ENCODE measurements around the gene EMD.
"Not testable (repeated sequence)": the region's sequence is repeated elsewhere in the genome, so short reads cannot be mapped to it uniquely, and the experiment has no call there.

The EMD gene

DNA sequence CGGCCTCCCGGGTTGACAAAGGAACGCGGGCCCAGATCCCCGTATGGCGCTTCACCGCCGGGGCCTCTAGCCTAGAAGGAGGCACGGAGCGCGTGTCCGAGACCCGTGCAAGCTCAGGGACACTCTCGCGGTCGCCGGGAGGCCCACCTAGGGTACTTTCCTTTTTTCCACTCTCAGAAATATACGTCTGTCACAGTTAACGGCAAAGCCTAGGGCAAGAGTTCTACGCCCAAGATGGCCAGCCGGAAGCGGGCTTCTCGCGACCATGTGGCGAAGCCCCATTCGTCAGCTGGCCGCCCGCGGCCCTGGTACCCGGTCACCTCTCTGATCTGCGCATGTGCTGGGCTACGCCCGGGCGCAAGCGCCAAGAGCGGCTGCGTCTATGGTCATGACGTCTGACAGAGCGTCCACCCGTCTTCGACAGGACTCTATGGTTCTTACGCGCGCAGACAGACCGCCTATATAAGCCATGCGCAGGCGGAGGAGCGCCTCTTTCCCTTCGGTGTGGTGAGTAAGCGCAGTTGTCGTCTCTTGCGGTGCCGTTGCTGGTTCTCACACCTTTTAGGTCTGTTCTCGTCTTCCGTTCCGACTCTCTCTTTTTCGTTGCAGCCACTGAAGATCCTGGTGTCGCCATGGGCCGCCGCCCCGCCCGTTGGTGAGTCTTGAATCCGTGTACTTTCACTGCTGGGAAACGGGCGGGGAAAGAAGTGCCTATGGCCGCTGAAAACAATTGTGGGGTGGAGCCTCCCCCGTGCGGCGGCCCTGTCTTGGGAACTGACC, 19.0 kb downstream of the EMD start, which contains the start of gene RPL10:
RPL10 (plus strand) TSS at position 490 of the 780 bp plus-strand sequence; CDS start at position 633, 143 bp downstream.
- DNase-seq = peak; percentile 69

DNA sequence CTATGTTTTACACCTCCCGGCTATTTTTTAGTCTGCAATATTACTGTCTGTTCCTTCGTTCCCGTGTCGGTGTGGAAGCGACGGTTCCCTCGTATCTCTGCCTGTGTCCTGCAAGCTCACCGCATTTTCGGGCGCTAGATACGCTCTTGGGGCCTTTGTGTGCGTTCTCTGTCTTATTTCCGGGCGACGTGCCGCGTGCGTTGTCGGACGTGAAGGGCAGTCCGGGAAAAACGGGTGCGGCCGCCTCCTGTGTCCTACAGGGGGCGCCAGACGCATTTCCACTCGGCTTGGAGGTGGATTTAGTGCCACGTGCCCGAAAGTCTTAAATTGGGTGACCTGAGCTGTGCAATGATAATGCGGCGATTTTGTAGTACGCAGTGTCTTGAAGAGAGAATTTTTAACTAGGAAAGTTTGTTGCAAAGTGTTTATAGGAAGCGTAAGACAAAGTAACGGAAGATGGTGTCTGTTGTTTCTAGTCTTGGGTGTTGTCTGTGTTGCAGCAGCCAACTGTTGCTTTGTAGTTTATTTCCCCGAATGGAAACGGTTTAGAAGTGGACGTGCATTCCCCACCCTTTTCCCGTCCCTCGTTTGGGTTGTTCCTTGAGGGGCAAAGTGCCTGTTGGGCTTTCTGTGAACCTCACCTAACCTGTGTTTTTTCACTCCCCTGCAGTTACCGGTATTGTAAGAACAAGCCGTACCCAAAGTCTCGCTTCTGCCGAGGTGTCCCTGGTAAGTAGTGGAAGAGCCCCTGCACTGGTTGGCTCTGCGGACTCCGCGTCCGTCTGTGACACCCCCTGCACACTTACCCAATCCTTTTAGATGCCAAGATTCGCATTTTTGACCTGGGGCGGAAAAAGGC, 19.8 kb downstream of the EMD start:
- DNase-seq = peak; percentile 19

DNA sequence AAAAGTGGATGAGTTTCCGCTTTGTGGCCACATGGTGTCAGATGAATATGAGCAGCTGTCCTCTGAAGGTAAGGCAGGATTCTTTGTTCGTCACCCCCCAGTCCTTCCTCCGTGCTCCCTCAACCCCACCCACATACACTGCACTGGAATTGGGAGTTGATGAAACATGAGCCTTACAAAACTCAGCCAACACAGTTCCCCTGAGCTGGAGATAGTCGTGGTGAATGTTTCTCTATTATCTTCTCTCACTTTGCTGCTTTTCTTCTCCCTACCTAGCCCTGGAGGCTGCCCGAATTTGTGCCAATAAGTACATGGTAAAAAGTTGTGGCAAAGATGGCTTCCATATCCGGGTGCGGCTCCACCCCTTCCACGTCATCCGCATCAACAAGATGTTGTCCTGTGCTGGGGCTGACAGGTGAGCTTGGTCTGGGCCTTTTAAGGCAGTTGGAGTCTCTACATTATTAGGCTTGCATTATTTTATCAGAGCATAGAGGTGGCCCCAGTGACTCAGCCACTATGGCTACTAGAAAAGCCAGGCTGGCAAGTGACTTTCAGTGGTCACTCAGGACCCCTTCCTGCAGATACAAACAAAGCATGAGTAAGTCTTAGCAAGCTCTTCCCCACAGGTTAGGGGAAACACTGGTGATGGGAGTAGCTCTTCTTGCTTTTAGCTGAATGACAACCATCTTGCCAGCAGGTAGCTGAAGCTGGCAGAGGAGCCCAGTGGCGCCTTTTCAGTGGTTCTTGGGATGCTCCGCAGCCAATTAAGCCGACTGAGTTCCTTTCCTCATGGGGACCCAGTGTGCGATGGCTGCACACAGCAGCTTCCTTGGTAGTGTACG, 20.7 kb downstream of the EMD start:
- DNase-seq = no peak

DNA sequence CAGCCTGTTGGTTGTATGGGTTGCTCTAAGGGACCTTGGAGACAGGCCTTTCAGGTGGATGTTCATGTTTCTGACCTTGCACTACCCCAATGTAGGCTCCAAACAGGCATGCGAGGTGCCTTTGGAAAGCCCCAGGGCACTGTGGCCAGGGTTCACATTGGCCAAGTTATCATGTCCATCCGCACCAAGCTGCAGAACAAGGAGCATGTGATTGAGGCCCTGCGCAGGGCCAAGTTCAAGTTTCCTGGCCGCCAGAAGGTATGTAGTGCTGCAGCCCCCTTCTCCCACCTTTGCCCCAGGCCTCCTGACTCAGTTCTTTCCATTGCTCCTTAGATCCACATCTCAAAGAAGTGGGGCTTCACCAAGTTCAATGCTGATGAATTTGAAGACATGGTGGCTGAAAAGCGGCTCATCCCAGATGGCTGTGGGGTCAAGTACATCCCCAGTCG, 21.3 kb downstream of the EMD start:
- DNase-seq = not testable (repeated sequence)

DNA sequence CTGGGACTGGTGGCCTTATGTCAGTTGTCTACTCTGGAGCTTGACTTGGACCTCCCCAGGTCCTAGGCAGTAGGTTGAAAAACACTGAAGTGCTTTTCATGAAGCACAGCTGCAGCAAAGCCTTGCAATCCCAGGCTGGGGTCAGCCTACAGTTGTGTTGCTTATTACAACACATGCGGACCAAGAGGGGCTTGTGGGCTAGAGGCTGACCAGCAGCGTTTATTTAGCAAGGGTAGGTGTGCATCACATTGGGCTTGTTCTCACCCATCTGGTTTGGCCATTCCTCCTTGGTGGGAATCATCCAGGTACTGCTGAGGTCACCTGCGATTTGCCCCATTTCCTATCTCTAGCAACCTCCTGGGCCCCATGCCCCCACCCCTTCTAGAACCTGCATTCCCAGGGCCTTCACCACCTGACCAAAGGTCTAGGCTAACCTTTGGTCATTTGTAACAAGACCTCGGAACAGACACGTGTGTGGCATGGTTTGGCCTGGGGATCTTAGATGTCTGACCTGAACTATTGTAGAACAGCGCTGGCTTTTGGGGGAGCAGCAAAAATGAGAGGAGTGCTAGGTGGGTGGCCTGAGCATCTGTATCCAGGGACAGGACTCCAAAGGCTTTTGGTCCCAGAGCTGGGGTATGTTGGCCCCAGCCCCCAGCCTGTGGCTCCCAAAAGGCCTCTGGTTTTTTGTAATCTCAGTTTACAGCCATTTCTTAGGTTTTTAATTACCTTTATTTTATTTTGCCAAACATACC, 22.1 kb downstream of the EMD start:
- DNase-seq = no peak

DNA sequence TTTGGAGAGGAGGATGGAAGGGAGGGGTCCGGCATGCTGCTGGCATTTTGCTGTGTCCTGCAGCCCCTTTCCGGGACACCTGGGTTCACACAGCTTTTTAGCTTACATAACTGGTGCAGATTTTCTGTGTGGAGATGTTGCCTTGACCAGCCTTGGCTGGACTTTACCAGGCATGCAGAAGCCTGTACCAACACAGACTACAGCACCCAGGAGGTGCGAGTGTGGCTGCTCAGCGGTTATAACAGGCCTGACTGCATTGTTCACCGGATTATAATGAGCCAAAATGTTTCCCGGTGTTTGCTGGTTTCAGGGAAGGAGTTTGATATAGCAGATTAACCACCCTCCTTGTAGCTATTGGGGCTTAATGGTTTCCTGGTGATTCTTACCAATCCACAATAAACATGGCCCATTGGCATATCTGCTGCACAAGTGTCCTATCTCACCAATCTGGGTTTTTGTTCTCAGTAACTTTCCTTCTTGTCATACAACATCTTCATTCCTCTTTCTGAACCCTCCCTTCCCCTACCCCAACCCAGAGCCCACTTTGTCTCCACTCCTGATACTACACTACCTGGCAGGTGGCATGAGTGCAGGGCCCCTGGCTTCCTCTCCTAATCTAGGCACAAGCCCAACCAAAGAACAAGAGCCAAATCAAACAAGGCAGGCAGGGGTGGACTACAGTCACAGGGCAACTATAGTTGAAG, 23.0 kb downstream of the EMD start:
- no peak for DNase-seq

DNA sequence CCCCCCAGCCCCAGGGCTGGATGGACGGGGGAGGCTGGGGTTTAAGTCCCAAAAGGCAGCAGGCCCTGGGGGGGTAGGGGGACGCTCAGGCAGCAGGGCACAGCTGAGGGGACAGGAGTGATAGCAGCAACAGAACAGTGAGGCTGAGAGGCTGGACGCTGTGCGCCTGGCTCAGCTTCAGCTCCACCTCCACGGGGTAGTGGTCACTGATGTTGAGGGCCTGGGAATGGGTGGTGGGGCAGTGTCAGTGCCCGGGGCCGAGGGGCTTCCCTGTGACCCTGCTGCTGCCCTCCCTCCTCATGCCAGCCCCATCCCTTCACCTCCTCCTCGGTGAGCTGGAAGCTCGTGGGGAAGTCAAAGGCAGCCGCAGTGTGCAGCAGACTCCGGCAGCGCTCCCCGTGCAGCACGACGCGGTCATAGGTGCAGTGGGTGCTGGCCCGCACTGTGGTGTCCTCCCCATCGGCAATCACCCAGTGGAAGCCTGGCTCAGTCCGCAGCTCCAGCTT, 23.6 kb downstream of the EMD start:
- no peak for DNase-seq

DNA sequence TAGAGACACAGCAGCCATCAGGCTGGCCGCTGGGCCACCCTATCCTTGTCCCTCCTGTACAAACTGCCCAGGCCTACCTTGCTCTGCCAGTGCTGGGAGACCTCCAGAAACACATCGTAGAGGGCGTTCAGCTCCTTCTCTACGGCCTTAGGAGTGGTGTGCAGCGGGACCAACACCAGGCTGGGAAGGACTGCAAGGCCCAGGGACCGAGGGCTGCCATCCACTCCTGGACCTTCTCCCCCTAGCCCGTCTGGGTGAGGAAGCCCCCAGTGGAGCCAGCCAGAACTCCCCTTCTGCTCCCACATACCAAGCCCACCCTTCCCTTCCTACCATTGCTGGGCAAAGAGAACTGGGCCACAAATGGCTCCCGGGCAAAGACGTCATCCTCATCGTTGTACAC, 24.1 kb downstream of the EMD start:
- no peak for DNase-seq

DNA sequence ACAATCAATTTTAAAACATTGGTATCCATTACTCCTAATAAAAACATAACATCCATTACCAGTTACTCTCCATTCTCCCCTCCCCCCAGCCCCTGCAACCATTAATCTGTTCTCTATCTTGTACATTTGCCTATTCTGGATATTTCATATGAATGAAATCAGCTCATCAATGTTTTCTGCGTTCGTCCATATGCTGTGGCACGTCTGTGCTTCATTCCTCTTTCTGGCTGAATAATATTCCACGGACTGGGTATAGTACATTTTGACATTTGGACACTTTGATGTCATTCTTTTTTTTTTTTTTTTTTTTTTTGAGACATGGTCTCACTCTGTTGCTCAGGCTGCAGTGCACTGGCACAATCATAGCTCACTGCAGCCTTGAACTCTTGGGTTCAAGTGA, 24.8 kb downstream of the EMD start:
- no peak for DNase-seq

DNA sequence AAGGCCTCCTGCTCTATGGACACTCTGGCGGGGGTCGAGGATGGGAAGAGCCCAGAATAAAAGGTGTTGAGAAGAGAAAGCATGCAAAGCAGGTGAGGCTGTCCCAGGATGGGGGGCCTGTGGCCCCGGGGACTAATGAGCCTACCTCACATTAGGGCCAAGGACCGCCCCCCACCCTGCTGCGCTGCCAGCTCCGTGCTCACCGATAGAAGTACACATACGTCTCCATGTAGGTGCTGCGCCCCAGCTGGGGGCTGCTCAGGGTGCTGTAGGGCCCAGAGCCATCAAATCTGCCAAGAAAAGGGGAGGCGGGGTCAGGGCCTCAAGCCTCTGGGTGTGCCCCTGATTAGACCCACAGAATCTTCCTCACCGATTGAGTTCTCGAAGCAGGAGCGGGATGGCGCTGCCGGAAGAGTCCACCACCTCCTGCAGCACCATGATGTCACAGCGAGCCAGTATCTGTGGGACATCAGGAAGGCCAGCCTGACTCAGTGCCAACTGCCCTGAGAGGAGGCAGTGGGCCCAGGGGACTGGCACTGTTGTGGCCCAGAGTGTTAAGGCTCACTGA, 25.6 kb downstream of the EMD start:
- no peak for DNase-seq

DNA sequence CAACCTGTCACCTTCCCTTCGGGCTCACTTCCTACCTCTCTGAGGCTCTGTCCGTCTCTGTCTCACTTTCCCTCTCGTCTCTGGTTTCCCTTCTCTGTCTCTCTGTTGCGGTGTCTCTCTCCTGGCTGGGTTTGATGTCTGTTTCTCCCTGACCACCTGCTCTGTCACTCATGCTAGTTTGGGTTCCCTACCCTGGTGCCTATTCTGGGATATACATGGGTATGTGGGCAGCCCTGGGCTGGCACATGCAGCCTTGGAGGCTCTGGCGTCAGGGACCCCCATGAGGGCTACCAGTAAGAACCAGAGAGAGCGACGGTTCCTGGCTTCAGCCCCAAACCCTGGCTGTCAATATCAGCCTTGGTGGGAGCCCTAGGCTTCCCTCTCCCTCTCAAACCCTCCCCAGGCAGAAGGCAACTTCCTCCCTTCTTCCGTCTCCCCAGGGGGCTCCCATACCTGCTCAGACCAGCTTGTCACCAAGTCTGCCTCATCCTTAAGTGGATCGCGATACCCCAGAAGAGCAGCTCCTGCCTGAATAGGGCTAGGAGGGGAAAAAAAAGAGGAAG, 29.6 kb downstream of the EMD start:
- DNase-seq = no peak

DNA sequence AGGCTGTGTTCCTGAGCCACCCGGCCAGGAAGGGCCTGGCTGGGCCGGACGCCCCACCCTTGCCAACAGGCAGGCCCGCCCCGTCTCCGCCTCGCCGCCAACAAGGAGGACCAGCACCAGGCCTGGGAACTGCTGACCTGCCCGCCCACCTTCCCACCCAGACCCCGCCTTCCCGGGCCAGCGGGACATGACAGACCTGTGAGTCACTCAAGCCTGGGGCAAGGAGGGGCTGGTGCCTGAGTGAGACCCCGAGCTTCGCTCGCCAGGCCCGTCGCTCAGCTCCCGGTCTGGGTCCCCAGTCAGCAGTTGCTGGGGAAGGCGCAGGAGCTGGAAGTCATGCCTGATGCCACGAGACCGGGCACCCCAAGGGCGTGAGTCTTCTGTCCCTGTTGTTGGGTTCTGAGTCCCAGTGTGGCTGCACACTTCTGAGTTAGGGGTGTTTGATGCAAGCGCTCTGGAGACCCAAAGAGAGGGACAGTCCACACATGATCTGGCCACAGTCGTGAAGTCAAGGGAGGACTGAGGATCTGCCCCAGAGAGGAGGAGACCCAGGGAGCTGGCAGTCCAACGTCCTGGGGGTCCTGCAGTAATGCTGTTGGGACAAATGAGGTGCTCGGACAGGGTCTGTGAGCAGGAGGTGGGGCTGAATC, 30.3 kb downstream of the EMD start, which contains the start of gene DNASE1L1:
DNASE1L1 (minus strand) TSS at position 33 of the 650 bp plus-strand sequence. CDS start 3,686 bp downstream, outside the sequence.
- no peak for DNase-seq

DNA sequence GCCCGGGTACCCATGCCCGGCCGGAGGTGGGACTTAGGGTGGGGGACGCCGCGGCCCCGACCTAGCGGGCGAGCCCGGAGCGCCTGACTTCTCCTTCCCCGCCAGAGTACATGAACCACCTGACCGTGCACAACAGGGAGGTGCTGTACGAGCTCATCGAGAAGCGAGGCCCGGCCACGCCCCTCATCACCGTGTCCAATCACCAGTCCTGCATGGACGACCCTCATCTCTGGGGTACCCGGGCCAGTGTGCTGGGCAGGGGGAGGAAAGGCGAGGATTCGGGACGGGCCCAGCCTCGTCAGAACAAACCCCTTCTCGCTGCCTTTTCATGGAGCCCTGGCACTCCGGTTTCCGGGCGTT, 32.9 kb downstream of the EMD start:
- no peak for DNase-seq

DNA sequence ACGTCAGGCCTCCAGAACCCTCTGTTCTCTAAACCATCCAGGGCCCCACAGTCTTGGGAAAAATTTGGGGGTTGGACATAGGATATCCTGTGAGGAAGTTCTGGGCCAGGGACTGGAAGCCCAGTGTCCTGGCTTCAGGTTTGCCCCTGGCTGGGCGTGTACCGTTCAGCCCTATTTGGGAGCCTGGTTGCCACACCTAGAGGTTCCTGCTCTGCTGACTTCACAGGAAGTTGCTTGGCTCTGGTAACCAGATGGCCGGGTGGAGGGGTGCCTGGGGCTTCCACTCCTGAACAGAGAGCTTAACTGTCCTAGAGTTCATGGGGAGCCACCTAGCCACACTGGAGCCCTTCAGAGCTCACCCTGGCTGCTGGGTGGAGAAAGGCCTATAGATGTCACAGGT, 33.4 kb downstream of the EMD start:
- no peak for DNase-seq

DNA sequence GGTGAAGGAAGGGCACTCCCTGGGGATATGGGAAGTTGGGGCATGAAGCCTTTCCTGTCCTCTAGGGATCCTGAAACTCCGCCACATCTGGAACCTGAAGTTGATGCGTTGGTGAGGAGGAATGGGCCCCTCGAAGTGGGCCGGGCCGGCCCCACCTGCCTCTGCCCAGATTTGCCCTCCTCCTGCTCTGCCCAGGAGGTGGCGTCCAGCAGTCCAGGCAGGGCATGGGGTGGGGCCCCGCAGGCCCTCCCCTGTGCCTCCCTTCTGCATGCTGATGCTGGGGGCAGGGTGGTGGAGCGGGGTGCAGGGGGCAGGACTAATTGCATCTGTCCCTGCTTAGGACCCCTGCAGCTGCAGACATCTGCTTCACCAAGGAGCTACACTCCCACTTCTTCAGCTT, 34.0 kb downstream of the EMD start:
- DNase-seq = no peak

DNA sequence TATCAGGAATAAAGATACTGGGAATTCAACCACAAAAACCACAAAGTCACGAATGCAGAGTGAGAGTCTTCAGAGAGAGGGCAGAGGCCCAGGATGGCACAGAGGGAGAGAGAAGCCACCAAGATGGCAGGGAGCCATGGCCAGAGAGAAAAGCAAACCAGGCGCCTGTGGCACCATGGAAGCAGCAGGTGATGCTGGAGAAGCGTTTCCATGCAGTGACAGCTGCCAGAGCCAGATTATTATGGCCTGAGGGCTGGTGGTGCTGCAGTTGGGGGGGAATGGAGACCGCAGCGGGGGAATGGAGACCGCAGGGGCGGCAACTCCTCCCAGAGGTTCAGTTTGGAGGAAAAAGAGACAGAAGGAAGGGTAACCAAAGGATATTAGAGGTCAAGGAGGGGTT, 38.1 kb downstream of the EMD start:
- no peak for DNase-seq

DNA sequence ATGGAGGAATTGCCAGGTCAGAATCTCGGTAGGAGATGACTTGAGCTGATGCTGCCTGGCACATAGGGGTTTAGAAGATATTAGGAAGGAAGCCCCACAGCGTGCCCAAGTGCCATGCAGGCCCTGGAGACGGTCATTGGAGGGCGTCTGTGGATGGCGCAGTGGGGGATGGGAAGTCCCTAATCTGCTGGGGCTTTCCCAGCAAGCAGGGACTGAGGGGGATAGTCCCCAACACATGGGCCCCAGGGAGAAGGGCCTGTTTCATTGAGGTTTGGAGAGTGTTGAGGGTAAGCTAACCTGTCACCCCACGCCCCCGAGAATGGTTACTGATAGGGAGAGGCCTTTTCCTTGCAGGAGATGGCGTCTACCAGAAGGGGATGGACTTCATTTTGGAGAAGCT, 40.1 kb downstream of the EMD start:
- DNase-seq = no peak

DNA sequence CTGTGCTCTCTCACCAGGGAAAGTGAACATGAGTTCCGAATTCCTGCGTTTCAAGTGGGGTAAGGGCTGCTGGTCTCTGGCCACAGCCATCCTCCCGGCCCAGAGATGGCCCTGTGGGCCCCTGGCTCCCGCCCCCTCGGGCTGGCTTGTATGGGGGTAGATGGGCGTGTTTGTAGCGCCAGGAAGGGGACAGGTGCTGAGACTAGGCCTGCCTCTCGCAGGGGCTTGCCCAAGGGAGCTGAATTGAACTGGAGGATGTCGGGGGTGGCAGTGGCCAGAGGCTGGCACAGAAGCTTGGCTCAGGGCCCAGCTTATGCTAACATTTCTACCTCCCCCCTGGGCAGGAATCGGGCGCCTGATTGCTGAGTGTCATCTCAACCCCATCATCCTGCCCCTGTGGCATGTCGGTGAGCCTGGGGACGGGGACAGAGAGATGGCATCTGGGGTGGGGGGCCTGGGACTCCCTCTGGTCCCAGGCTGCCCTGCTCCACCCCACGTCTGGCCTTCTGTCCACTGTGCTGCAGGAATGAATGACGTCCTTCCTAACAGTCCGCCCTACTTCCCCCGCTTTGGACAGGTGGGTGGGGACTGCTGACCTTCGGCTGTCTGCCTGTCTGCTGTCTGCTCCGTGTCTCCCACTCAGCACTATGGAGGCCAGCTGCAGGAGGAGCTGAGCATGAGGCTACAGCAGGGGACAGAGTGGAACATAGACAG, 40.8 kb downstream of the EMD start:
- no peak for DNase-seq

DNA sequence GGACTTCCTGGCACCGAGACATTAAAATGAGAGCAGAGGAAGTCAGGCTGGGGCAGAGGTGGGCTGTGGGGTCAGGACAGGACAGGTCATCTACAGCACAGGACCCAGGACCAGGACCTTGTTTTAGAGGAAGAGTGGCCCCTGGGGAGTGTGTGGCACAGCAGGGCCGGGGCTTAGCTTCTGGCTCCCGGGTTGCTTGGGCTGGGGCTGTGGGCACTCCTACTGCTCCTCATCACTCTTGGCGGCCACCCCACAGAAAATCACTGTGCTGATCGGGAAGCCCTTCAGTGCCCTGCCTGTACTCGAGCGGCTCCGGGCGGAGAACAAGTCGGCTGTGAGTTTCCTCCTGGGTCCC, 41.3 kb downstream of the EMD start:
- no peak for DNase-seq

Data from NCI-H1417 treated with DMSO at 0.1 percent for 48 hours (cell line).